Stimulated activated naive CD4-positive, alpha-beta T cell treated with Interleukin-2 at 50 U/mL for 16 hours (primary cell): ENCODE results near the gene HOXA3.

Experiments
- DNase-seq: peaks from one replicate; lab custom pipeline; 2025; lab: John Stamatoyannopoulos, UW

HOXA3 gene

GRCh38 chr7:27189295-27189996 lies 37.1 kb upstream of the HOXA3 start:
- no peak for DNase-seq

- no peak for DNase-seq
Observed at GRCh38 chr7:27188386-27189294, 36.3 kb upstream of the HOXA3 start.

- no peak for DNase-seq
Observed at GRCh38 chr7:27187475-27188385, 35.3 kb upstream of the HOXA3 start.

- DNase-seq = no peak
Observed at GRCh38 chr7:27186668-27187474, 34.5 kb upstream of the HOXA3 start.

- no peak for DNase-seq
Observed at GRCh38 chr7:27185854-27186667, 33.7 kb upstream of the HOXA3 start.

- no peak for DNase-seq
Observed at GRCh38 chr7:27185013-27185853, 32.9 kb upstream of the HOXA3 start, which contains the start of gene HOXA11. HOXA11 (minus strand) TSS chr7:27185232; CDS start chr7:27185144, 88 bp downstream.

- no peak for DNase-seq
Observed at GRCh38 chr7:27184337-27185012, 32.1 kb upstream of the HOXA3 start.

- no peak for DNase-seq
Observed at GRCh38 chr7:27183682-27184336, 31.4 kb upstream of the HOXA3 start.

- no peak for DNase-seq
Observed at GRCh38 chr7:27182861-27183681, 30.7 kb upstream of the HOXA3 start.

GRCh38 chr7:27182285-27182841 lies 30.0 kb upstream of the HOXA3 start:
- DNase-seq = no peak

- DNase-seq = no peak
Observed at GRCh38 chr7:27181795-27182275, 29.5 kb upstream of the HOXA3 start.

- no peak for DNase-seq
Observed at GRCh38 chr7:27180431-27181420, 28.3 kb upstream of the HOXA3 start.

GRCh38 chr7:27179503-27180430 lies 27.4 kb upstream of the HOXA3 start:
- DNase-seq = peak; percentile 36

GRCh38 chr7:27179030-27179429 lies 26.6 kb upstream of the HOXA3 start:
- DNase-seq = no peak

- DNase-seq = no peak
Observed at GRCh38 chr7:27178366-27178765, 26.0 kb upstream of the HOXA3 start.
